NCI-H128 (cell line): Measurements from ENCODE around the gene ABCA7.

Source experiments
- DNase-seq: peaks from one replicate; lab custom pipeline; 2025; ENCODE audit not compliant: unreplicated experiment; lab: John Stamatoyannopoulos, UW

The ABCA7 gene

GRCh38 chr19:1001538-1002166 lies 38.3 kb upstream of the ABCA7 start:
- peak; percentile 23 for DNase-seq

GRCh38 chr19:1002600-1002999 lies 37.3 kb upstream of the ABCA7 start:
- no peak for DNase-seq

- no peak for DNase-seq
Measured at GRCh38 chr19:1003283-1003682, 36.6 kb upstream of the ABCA7 start.

DNA sequence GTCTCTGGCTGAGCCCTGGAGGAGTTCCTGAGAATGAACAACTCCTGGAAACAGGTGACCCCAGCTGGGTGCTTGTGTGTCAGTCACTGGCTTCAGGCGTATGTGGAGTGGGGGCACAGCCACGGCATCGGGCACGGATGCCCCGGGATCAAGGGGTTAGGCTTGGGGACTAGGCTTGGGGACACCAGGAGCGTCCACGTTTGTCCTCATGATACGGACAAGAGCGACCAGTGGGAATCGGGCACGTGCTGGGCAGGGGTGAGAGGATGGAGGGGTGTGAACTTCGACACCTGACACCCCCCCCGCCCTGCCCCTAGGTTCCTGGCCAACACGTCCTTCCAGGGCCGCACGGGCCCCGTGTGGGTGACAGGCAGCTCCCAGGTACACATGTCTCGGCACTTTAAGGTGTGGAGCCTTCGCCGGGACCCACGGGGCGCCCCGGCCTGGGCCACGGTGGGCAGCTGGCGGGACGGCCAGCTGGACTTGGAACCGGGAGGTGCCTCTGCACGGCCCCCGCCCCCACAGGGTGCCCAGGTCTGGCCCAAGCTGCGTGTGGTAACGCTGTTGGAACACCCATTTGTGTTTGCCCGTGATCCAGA lies 35.6 kb upstream of the ABCA7 start:
- DNase-seq: no peak

DNA sequence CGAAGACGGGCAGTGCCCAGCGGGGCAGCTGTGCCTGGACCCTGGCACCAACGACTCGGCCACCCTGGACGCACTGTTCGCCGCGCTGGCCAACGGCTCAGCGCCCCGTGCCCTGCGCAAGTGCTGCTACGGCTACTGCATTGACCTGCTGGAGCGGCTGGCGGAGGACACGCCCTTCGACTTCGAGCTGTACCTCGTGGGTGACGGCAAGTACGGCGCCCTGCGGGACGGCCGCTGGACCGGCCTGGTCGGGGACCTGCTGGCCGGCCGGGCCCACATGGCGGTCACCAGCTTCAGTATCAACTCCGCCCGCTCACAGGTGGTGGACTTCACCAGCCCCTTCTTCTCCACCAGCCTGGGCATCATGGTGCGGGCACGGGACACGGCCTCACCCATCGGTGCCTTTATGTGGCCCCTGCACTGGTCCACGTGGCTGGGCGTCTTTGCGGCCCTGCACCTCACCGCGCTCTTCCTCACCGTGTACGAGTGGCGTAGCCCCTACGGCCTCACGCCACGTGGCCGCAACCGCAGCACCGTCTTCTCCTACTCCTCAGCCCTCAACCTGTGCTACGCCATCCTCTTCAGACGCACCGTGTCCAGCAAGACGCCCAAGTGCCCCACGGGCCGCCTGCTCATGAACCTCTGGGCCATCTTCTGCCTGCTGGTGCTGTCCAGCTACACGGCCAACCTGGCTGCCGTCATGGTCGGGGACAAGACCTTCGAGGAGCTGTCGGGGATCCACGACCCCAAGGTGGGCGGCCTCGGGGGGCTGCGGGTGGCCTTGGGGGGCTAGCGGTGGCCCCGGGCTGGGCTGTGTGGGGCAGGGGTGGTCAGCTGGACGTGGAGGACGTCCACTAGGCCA lies 34.9 kb upstream of the ABCA7 start:
- no peak for DNase-seq

GRCh38 chr19:1006711-1007398 lies 33.1 kb upstream of the ABCA7 start:
- DNase-seq: no peak

GRCh38 chr19:1007399-1008251 lies 32.3 kb upstream of the ABCA7 start:
- no peak for DNase-seq

DNA sequence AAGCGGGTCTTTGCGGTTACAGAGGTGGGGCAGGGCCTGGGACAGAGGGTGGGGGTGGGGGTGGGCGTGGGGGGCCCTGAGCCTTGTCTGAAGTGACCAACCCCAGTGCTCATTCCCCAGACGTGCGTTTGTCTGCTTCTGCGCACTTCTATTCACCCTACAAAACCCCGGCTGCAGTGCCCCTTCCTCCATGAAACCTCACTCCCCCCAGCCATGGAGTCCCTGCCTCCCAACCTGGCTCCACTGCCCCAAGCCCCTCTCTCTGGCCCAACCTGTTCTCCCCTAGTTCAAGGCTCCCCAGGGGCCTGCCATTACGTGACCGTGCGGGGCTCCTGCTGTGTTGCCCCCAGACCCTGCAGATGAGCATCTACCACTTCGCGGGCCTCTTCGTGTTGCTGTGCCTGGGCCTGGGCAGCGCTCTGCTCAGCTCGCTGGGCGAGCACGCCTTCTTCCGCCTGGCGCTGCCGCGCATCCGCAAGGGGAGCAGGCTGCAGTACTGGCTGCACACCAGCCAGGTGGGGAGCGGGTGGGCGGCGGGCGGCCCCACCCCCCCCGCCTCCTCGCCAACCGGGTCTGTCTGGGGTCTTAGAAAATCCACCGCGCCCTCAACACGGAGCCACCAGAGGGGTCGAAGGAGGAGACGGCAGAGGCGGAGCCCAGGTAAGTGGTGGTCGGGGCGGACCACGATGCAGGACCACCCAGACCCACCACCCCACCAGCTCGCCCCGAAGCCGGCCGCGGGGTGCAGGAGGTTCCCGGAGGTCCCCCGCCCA lies 31.5 kb upstream of the ABCA7 start:
- DNase-seq: no peak

DNA sequence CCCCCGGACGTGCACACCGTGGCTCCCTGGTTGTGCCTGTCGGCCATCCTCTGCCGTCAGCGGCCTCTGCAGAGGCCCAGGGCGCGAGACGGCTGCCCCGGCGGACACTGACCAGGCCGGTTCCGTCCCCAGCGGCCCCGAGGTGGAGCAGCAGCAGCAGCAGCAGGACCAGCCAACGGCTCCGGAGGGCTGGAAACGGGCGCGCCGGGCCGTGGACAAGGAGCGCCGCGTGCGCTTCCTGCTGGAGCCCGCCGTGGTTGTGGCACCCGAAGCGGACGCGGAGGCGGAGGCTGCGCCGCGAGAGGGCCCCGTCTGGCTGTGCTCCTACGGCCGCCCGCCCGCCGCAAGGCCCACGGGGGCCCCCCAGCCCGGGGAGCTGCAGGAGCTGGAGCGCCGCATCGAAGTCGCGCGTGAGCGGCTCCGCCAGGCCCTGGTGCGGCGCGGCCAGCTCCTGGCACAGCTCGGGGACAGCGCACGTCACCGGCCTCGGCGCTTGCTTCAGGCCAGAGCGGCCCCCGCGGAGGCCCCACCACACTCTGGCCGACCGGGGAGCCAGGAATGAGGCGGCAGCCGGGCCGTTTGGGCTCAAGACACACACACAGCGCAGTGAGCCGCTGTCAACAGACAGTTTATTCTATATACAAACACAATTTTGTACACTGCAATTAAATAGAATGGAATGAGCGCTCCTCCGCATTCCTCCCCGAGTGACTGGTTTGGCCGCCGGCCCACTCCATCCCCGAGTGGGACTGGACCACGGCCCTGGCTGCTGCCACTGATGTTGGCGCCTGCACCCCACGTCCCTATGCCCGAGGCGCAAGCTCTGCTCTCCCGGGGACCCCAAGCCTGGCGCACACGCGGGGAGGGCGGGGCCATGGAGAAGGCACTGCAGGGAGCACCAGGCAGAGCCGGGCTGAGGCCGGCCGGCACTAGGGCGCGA lies 30.6 kb upstream of the ABCA7 start:
- no peak for DNase-seq

DNA sequence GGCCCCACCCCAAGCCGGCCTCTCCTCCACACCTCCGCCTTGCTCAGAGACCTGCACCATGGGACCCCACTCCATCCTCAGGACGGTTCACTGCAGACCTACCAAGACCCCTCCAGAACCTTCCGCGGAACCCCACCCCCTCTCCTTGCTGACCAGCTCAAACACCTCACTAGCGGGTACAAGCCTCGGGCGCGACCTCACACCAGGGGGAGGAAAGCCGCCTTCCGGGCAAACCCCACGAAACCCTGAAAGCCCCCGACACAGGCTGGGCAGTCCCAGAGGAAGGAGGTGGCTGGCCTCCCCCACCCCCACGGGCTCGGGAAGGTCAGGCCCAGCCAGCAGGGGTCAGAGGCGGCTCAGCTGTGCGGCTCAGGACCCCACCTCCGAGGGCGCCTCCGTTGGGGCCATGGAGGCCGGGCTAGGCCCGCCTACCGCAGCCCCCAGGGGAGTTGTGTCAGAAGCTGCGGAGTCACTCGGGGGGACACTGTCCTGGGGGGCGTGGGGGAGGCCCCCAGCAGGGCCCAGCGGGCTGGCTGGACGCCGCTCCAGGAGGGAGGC lies 29.8 kb upstream of the ABCA7 start:
- no peak for DNase-seq

DNA sequence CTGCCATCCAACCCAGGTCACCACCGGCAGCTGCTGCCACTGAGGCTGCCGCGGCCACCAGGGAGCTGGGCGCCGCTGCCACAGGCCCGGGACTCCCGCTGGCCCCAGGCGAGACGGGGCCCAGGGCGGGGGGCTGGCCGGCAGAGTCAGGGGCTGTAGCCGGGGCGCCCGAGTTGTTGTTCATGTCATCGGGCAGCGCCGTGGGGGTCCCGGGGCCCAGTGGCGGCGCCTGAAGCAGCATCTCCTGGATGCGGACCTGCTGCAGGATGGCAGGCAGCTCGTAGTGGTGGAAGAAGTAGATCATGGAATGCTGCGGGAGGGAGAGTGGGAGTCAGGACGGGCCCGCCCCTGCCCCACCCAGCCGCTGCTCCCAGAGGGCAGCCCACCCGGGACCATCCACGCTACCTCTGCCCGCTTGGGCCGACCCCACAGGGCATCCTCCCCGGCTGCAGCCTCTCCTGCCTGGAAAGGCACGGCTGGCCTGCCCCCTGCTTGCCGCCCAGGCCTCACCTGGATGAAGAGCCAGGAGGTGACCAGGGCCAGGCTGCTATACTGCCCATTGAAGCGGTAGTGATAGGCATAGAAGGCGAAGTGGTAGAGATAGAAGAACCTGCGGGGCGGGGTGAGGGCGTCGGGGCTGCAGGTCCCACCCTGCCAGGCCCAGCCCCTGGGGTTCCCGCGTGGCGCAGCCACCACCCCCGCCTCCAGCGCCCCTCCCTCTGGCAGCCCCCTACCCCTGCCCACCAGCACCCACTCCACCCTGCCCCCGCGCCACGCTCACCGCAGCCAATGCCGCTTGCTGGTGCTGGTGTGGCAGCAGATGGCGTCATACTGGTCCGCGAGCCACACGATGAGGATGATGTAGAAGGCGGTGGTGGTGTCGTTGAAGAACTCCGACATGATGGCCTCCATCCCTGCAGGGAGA lies 29.1 kb upstream of the ABCA7 start:
- DNase-seq: no peak

GRCh38 chr19:1011831-1012333 lies 28.0 kb upstream of the ABCA7 start:
- DNase-seq: no peak

GRCh38 chr19:1012334-1012733 lies 27.6 kb upstream of the ABCA7 start:
- no peak for DNase-seq

DNA sequence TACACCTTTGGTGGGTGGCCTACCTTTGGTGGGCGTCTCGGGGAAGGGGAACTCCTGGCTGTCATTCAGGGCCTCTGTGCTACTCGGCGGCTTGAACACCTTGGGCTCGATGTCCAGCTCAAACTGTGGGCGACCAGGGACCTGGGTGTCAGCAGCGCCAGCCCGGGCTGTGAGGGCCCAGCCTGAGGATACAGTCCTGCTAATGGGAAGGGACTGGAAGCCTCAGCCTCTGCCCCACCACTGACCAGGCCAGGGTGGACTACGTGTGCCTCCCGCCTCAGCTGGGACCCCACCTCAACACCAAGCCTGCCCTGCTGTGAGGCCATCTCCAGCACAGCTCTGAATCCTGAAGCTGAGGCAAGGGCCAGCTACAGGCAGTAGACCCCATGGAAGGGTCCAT lies 26.7 kb upstream of the ABCA7 start:
- no peak for DNase-seq

GRCh38 chr19:1014161-1015060 lies 25.5 kb upstream of the ABCA7 start:
- DNase-seq: no peak

DNA sequence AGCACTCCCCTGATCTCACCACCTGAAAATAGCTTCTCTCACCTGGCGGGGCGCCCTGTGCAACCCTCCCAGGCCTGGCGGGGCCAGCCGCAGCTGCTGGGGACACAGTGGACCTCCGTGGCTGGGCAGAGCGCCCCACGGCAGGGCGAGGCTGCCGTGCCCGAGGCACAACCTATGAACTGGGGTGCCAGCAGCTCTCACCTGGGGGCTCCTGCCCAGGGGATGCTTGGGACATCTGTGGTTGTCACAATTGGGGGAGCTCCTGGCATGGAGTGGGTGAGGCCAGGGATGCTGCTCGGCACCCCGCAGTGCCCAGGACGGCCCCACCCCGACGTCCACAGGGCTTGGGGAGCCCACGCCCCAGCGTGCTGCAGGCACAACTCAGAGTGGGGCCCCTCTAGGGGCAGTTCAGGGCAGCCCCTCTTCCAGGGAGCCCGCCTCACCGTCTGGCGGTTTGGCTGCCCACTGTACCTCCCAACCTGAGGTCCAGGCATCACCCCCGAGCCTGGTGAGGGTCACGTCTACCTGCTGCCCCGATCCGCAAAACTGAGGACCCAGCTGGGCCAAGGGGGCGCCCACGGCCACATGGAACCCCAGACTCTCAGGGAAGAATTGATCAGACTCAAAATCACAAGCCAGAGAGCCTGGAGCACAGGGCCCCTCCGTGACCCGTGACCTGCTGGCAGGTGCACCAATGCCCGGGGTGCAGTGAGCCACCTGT lies 24.7 kb upstream of the ABCA7 start:
- DNase-seq: no peak
